Purkinje cell (primary cell): ENCODE results near the gene AKAP1. TPM values are rescaled to one million over a fixed set of nuclear protein-coding genes. Genes with fewer than 3 reads are reported as not detected.

Source experiments
- polyA plus RNA-seq: library from polyadenylated mRNA; unstranded; fragments of >200 nt; fragmentation: Nextera tagmentation; gene quantifications from 2 replicates; pipeline ENCODE4 v1.2.1, GENCODE V29; 2014

AKAP1 gene
- polyA plus RNA-seq, result 7.7 and 8.3 TPM in 2 replicates

GRCh38 chr17:57084802-57085447 lies at the start of gene AKAP1:
TSS of gene AKAP1 (plus strand) at chr17:57085246. CDS start at chr17:57105465, 20,219 bp downstream.

Other genes with a start within 250 kb of the AKAP1 start
- gene TRIM25, start 171.2 kb upstream of the AKAP1 start, polyA plus RNA-seq, result 1.5 and 2.6 TPM in 2 replicates
- 17.1 and 22.5 TPM in 2 replicates for gene COIL, start 124.2 kb upstream of the AKAP1 start, polyA plus RNA-seq
- gene SCPEP1, start 107.1 kb upstream of the AKAP1 start, polyA plus RNA-seq, result 25.3 and 51.1 TPM in 2 replicates
- gene MSI2, start 171.3 kb downstream of the AKAP1 start, polyA plus RNA-seq, result 18.5 and 31.9 TPM in 2 replicates